Esophagus (tissue), 2 donors: ENCODE measurements around the gene SHISA4. TPM values are rescaled to one million over a fixed set of nuclear protein-coding genes. Genes with fewer than 3 reads are reported as not detected.
"Not testable (repeated sequence)": the region's sequence is repeated elsewhere in the genome, so short reads cannot be mapped to it uniquely, and the experiment has no call there.

Experiments used
- H3K27ac ChIP-seq, 2 donors: one replicate each; pipeline ENCODE4 v1.5.1; 2013; ENCODE audit warnings: low read depth in 2 of 2, mild to moderate bottlenecking in 2 of 2, inconsistent platforms in 1 of 2, low read length in 1 of 2, moderate library complexity in 1 of 2
- H3K27me3 ChIP-seq, 2 donors: one replicate each; pipeline ENCODE4 v1.6.1; 2013; ENCODE audit warnings: low read length in 2 of 2, control low read depth in 1 of 2, mild to moderate bottlenecking in 1 of 2; ENCODE audit not compliant: insufficient read depth in 2 of 2, control insufficient read depth in 1 of 2
- H3K36me3 ChIP-seq, 2 donors: one replicate each; pipeline ENCODE4 v1.6.1; 2013; ENCODE audit warnings: low read length in 1 of 2; ENCODE audit not compliant: control insufficient read depth in 2 of 2, insufficient read depth in 2 of 2
- H3K4me1 ChIP-seq, 2 donors: one replicate each; pipeline ENCODE4 v1.6.1; 2013; ENCODE audit warnings: low read length in 1 of 2; ENCODE audit not compliant: control insufficient read depth in 2 of 2, insufficient read depth in 2 of 2
- H3K4me3 ChIP-seq, 2 donors: one replicate each; pipeline ENCODE4 v1.5.1; 2013; ENCODE audit warnings: low read length in 2 of 2, mild to moderate bottlenecking in 2 of 2, low read depth in 1 of 2, moderate library complexity in 1 of 2
- H3K9me3 ChIP-seq, 2 donors: one replicate each; pipeline ENCODE4 v1.6.1; 2013; ENCODE audit warnings: mild to moderate bottlenecking in 2 of 2, low read depth in 1 of 2, low read length in 1 of 2, moderate library complexity in 1 of 2; ENCODE audit not compliant: control insufficient read depth in 2 of 2, insufficient read depth in 1 of 2
- WGBS, 2 donors: extraction: QIAGEN DNeasy Blood & Tissue Kit; methylation state at CpG; one replicate each; pipeline ENCODE4 v1.1.7; 2013; 5-methylcytosine and 5-hydroxymethylcytosine counted together
- polyA plus RNA-seq, 2 donors: library from polyadenylated mRNA; stranded (reverse); fragments of 200-250 nt; gene quantifications; one replicate each; pipeline ENCODE4 v1.2.3, GENCODE V29; 2013
- donor health status: healthy with polysubstance abuse.
- donor health status: Bipolar disorder and iron deficiency.

Gene SHISA4
- polyA plus RNA-seq, 2 donors, result 2.3 to 3.7 TPM

DNA sequence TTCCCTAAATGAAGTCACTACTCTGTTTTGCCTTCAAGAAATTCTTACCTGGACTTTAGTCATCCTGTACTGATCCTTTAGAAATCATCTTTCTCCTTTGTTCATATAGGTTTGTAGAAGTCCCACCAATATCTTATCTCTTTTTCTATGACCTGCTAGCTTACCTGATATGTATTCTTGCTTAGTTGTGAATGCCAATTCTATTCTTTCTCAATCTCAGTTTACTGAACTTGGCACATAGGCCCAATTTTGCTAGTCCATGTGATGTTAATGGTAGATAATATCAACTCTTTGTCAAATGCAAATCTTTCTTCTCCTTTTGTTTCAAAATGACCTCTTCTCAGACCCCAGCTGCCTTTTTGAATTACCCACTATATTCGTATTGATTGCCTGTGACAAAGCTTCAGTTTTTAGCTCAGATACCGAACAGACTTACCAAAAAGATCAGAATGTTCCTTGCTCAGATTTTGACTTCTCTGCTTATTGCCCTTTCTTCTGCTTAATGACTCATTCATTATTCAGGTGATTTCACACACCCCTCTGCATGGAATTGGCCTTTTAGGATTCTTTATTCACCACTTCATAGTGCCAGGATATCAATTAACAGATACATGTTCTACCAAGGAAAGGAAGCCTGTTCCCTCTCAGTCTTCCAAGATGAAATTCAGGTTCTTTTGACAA, 39.2 kb upstream of the SHISA4 start:
- H3K4me3 ChIP-seq, result no peak overlapping the region
- no peaks in the 10 kb centered on the region for H3K9me3 ChIP-seq
- H3K27me3 ChIP-seq, result no peaks in the 10 kb centered on the region
- H3K4me1 ChIP-seq, result no peaks in the 10 kb centered on the region
- 78 to 93% methylated on average over 2 of the region's 2 CpGs for WGBS, 2 donors
- peaks cover 5 to 7% of the 10 kb centered on the region in 2 donors for H3K36me3 ChIP-seq
- H3K27ac ChIP-seq, result no peak overlapping the region

DNA sequence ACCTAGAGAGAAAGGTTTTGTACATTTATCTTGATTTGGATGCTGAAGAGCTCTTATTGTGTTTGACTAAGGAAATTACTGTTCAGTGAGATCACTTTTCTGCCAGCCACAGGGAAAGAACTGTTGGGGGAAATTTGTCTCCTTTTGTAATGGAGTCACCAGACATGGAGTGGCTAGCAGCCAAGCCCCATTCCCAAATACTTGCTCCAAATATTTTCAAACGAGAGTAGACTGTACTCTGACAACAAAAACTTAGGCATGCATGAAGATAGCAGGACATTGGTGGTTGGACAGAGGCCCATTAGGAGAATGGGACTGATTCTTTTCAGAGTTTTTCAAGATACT, 38.7 kb upstream of the SHISA4 start:
- no peak overlapping the region for H3K27ac ChIP-seq
- H3K36me3 ChIP-seq, result peaks cover 7% of the 10 kb centered on the region in 2 donors
- no peaks in the 10 kb centered on the region for H3K4me1 ChIP-seq
- H3K4me3 ChIP-seq, result no peak overlapping the region
- no peaks in the 10 kb centered on the region for H3K9me3 ChIP-seq
- WGBS, 2 donors, result 26 to 29% methylated on average over 1 of the region's 1 CpG
- no peaks in the 10 kb centered on the region for H3K27me3 ChIP-seq

DNA sequence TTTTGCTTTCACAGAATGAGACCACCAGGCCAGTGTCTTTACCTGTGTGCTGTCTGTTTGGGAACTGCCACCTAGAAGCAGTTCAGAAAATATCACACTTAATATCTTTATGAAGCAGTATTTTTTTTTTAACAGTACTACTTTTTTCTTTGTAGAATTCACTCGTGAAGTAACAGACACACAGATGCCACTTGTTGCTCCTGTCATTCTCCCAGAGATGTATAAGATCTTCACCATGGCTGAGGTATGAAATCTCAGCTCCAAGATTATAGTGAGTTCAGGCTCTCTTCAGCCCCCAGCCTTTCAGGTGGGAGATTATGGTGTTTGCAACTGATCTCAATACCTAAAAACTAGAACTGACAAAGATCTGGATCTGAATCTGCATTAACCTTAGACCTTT, 36.7 kb upstream of the SHISA4 start:
- H3K36me3 ChIP-seq, result peaks cover 9 to 11% of the 10 kb centered on the region in 2 donors
- no peaks in the 10 kb centered on the region for H3K9me3 ChIP-seq
- 86 to 90% methylated on average over 1 of the region's 1 CpG for WGBS, 2 donors
- H3K4me1 ChIP-seq, result no peaks in the 10 kb centered on the region
- no peak overlapping the region for H3K4me3 ChIP-seq
- H3K27ac ChIP-seq, result no peak overlapping the region
- no peaks in the 10 kb centered on the region for H3K27me3 ChIP-seq

DNA sequence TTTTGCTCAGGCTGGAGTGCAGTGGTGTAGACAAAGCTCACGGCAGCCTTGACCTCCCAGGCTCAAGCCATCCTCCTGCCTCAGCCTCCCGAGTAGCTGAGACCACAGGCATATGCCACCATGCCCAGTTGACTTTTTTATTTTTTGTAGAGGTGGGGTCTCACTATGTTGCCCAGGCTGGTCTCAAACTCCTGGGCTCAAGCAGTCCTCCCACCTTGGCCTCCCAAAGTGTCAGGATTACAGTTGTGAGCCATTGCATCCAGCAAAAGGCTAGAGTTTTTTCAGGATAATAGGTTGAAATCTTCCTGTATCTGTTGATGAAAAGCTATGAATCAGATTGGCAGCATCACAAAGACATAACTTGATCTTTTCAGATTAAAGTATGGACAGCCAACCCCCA, 32.0 kb upstream of the SHISA4 start:
- 95 to 96% methylated on average over 2 of the region's 2 CpGs for WGBS, 2 donors
- H3K36me3 ChIP-seq, H3K4me1 ChIP-seq, H3K9me3 ChIP-seq, H3K27me3 ChIP-seq, H3K27ac ChIP-seq, H3K4me3 ChIP-seq: not testable (repeated sequence)

DNA sequence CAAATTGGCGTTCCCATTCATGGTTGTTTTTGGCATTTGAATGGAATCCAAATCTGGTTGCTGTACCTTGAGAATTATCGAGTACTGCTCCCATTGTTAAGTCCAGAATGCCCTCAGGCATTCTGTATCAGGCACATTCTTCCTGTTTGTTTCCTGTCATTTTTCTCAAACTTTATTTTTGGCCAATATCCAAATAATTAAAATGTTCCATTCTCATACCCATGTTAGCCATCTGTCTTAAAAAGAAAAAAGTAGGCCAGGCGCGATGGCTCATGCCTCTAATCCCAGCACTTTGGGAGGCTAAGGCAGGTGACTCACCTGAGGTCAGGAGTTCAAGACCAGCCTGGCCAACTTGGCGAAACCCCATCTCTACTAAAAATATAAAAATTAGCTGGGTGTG, 29.3 kb upstream of the SHISA4 start:
- Histone ChIP-seq H3K4me3 (no peak overlapping the region), H3K27ac (no peak overlapping the region), H3K27me3 (no peaks in the 10 kb centered on the region), H3K36me3 (peaks cover 4 to 5% of the 10 kb centered on the region in 2 donors), H3K4me1 (no peaks in the 10 kb centered on the region), H3K9me3 (no peaks in the 10 kb centered on the region)
- 65 to 76% methylated on average over 5 of the region's 5 CpGs for WGBS, 2 donors

DNA sequence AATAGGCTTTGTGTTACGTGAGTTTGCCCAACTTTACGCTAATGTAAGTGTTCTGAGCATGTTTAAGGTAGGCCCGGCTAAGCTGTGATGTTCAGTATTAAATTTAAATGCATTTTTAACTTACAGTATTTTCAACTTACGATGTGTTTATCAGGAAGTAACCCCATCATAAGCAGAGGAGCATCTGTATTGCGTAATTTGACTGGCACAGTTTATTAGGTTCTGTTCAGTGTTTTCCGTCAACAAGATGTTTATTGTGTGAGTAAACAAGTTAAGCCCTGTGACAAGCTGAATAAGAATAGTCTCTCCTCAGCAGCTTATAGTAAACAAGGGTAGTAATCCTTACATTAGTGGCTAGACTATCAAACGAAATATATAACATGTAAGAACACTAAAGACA, 27.2 kb upstream of the SHISA4 start:
- Histone ChIP-seq H3K4me3 (no peak overlapping the region), H3K36me3 (peaks cover 0 to 2% of the 10 kb centered on the region in 2 donors), H3K9me3 (no peaks in the 10 kb centered on the region), H3K27me3 (no peaks in the 10 kb centered on the region), H3K4me1 (no peaks in the 10 kb centered on the region), H3K27ac (no peak overlapping the region)
- 91 to 93% methylated on average over 7 of the region's 7 CpGs for WGBS, 2 donors

DNA sequence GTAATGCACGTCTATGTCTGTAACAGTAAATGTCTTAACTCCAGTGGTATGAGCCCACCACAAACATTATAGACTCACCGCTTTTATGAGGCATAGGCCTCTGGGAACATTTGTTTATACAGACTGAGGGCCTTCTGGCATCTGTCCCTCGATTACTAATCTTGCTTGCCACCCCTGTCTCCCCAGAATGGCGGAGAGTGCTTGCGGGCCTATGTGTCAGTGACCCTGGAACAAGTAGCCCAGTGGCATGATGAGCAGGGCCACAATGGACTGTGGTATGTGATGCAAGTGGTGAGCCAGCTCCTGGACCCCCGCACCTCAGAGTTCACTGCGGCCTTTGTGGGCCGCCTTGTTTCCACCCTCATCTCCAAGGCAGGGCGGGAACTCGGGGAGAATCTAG, 18.3 kb upstream of the SHISA4 start:
- H3K27me3 ChIP-seq, result no peaks in the 10 kb centered on the region
- H3K4me1 ChIP-seq, result no peaks in the 10 kb centered on the region
- H3K27ac ChIP-seq, result no peak overlapping the region
- no peaks in the 10 kb centered on the region for H3K9me3 ChIP-seq
- no peak overlapping the region for H3K4me3 ChIP-seq
- 94 to 96% methylated on average over 10 of the region's 10 CpGs for WGBS, 2 donors
- H3K36me3 ChIP-seq, result peaks cover 19 to 21% of the 10 kb centered on the region in 2 donors

DNA sequence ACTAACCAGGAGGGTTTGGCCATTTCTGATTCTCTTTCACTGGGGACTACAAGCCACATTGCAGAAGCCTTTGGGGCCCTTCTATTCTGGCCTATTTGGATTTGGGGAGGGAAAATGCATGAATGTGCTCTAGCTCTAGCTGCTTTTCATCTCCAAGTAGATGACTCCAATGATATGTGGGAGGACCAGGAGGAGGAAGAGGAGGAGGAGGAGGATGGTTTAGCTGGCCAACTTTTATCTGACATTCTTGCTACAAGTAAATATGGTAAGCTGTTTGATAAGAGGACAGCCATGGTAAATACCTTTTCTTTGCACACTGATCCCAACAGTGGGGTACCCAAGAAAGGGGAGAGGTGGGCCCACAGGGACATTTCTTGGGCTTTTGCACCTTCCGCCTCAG, 14.0 kb upstream of the SHISA4 start:
- H3K27ac ChIP-seq, result no peak overlapping the region
- WGBS, 2 donors, result 98 to 100% methylated on average over 1 of the region's 1 CpG
- H3K9me3 ChIP-seq, result no peaks in the 10 kb centered on the region
- peaks cover 13 to 15% of the 10 kb centered on the region in 2 donors for H3K36me3 ChIP-seq
- no peaks in the 10 kb centered on the region for H3K27me3 ChIP-seq
- H3K4me1 ChIP-seq, result no peaks in the 10 kb centered on the region
- H3K4me3 ChIP-seq, result no peak overlapping the region

DNA sequence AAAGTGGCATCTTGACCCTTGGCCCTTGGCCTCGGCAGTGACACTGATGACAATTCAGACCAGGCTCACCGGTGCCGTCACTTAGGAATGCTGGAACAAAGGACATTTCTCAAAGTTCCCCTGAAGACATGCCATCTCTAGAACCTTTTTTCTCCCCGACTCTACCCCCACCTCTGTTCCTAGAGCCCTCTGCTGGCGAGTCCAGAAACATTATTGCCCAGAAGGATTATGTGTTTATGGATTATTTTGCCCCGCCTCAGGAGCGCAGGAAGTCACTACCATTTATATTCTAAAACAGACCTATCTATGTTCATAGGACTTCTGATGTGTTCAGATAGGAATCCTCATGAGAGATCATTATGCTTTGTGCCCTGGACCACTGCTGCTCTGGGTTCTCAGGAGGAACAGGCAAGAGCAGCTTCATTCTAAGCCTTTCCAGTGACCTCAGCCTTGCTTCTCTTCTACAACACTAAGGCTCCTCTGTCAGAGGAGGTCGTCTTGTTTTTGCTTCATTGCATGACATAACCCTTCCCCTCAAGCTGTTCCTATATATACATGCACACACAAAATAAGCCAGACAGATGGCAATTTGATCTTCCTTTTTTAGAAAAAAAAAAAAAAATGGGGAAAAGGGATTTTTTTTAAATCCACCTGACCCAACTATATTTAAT, 12.4 kb upstream of the SHISA4 start:
- no peaks in the 10 kb centered on the region for H3K4me1 ChIP-seq
- H3K9me3 ChIP-seq, result no peaks in the 10 kb centered on the region
- H3K36me3 ChIP-seq, result peaks cover 7 to 15% of the 10 kb centered on the region in 2 donors
- H3K4me3 ChIP-seq, result no peak overlapping the region
- 62 to 64% methylated on average over 8 of the region's 8 CpGs for WGBS, 2 donors
- H3K27me3 ChIP-seq, result no peaks in the 10 kb centered on the region
- no peak overlapping the region for H3K27ac ChIP-seq

DNA sequence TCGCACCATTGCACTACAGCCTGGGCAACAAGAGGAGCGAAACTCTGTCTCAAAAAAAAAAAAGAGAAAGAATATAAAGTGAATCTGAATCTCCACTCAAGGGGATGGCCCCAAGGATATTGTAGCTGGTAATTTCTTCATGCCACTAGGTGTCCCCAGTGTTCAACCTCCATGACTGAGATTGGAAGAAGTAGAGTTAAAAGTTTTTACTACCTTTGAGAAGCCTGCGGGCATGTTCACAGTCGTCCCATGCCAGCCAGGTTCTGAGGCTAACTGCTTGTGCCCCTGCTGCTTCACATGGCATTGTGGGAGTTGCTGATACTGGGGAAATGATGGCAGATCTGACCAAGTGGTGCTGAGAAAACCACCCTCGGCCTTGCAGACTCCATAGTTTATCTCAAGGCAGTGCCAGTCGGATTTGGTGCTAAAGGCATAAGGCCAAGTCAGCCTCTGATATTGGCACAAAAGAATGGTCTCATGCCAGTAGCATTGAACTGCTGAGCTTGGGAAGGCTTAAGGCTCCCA, 10.8 kb upstream of the SHISA4 start:
- H3K27me3 ChIP-seq, result no peaks in the 10 kb centered on the region
- no peak overlapping the region for H3K27ac ChIP-seq
- H3K9me3 ChIP-seq, result no peaks in the 10 kb centered on the region
- peaks cover under 1 to 9% of the 10 kb centered on the region in 2 donors for H3K36me3 ChIP-seq
- WGBS, 2 donors, result 43 to 49% methylated on average over 6 of the region's 6 CpGs
- no peak overlapping the region for H3K4me3 ChIP-seq
- no peaks in the 10 kb centered on the region for H3K4me1 ChIP-seq
